Neuronal stem cell (in vitro differentiated cells): ENCODE data around the gene BPIFB1.

ENCODE experiments used
- DNase-seq: peaks from one replicate; pipeline ENCODE4 v3.0.0-alpha.2; 2013; ENCODE audit warnings: low spot score
- H2AFZ ChIP-seq: one replicate; pipeline ENCODE4 v1.6.1; 2013; ENCODE audit warnings: mild to moderate bottlenecking, low read length, inconsistent platforms
- H2AK5ac ChIP-seq: 2 replicates; pipeline ENCODE4 v1.6.1; 2013; ENCODE audit warnings: low read depth, mild to moderate bottlenecking, inconsistent platforms, low read length, moderate library complexity, mixed read lengths
- H2BK120ac ChIP-seq: 2 replicates; pipeline ENCODE4 v1.6.1; 2013; ENCODE audit warnings: low read depth, mild to moderate bottlenecking, inconsistent platforms, low read length, moderate library complexity, mixed read lengths
- H2BK12ac ChIP-seq: one replicate; pipeline ENCODE4 v1.6.1; 2013; ENCODE audit warnings: low read length, inconsistent platforms
- H2BK15ac ChIP-seq: 2 replicates; pipeline ENCODE4 v1.6.1; 2013; ENCODE audit warnings: mild to moderate bottlenecking, low read length, inconsistent platforms, mixed read lengths
- H2BK5ac ChIP-seq: one replicate; pipeline ENCODE4 v1.6.1; 2013; ENCODE audit warnings: inconsistent platforms, mild to moderate bottlenecking, low read length, moderate library complexity
- H3K14ac ChIP-seq: one replicate; pipeline ENCODE4 v1.6.1; 2013; ENCODE audit warnings: low read length, inconsistent platforms
- H3K18ac ChIP-seq: 2 replicates; pipeline ENCODE4 v1.6.1; 2013; ENCODE audit warnings: low read length, inconsistent platforms
- H3K23ac ChIP-seq: 2 replicates; pipeline ENCODE4 v1.6.1; 2013; ENCODE audit warnings: low read depth, mild to moderate bottlenecking, mixed read lengths, low read length, inconsistent platforms; ENCODE audit not compliant: poor library complexity
- H3K27ac ChIP-seq: replicated peaks from 3 replicates; pipeline ENCODE4 v1.5.1; 2013; ENCODE audit warnings: low read length, inconsistent platforms
- H3K27me3 ChIP-seq, 3 experiments: 2 replicates each; pipeline ENCODE4 v1.6.1; 2013; ENCODE audit warnings: low read length in 3 of 3, mild to moderate bottlenecking in 2 of 3, inconsistent platforms in 1 of 3, low read depth in 1 of 3, mixed read lengths in 1 of 3, moderate library complexity in 1 of 3; ENCODE audit not compliant: control insufficient read depth in 3 of 3, insufficient read depth in 3 of 3
- H3K36me3 ChIP-seq, 2 donors: replicated peaks in 1 of 2; 2 replicates each; pipeline ENCODE4 v1.6.1; 2013; ENCODE audit warnings: low read length in 2 of 2; ENCODE audit not compliant: control insufficient read depth in 2 of 2, insufficient read depth in 2 of 2
- H3K4ac ChIP-seq: 2 replicates; pipeline ENCODE4 v1.6.1; 2013; ENCODE audit warnings: inconsistent platforms, mild to moderate bottlenecking, low read length, moderate library complexity
- H3K4me1 ChIP-seq, 2 donors: 1 replicate in 1 of 2; 2 replicates in 1 of 2; pipeline ENCODE4 v1.6.1; 2013; ENCODE audit warnings: low read length in 2 of 2, low read depth in 1 of 2; ENCODE audit not compliant: control insufficient read depth in 2 of 2, insufficient read depth in 1 of 2
- H3K4me2 ChIP-seq: one replicate; pipeline ENCODE4 v1.6.1; 2013; ENCODE audit warnings: mild to moderate bottlenecking, low read length, inconsistent platforms; ENCODE audit not compliant: insufficient read depth, poor library complexity, severe bottlenecking
- H3K4me3 ChIP-seq, 2 donors: 2 replicates each; pipeline ENCODE4 v1.5.1; 2013; ENCODE audit warnings: low read length in 2 of 2, mild to moderate bottlenecking in 2 of 2, inconsistent platforms in 1 of 2, moderate library complexity in 1 of 2
- H3K79me1 ChIP-seq: one replicate; pipeline ENCODE4 v1.6.1; 2013; ENCODE audit warnings: low read depth, mild to moderate bottlenecking, inconsistent platforms, low read length, moderate library complexity
- H3K9ac ChIP-seq: one replicate; pipeline ENCODE4 v1.6.1; 2013; ENCODE audit warnings: mild to moderate bottlenecking, low read depth, low read length, inconsistent platforms; ENCODE audit not compliant: poor library complexity
- H3K9me3 ChIP-seq, 2 donors: replicated peaks in 1 of 2; 2 replicates each; pipeline versions ENCODE3 to v1.6.1; 2013; ENCODE audit warnings: low read length in 2 of 2, mild to moderate bottlenecking in 2 of 2, inconsistent platforms in 1 of 2, low read depth in 1 of 2, mixed read lengths in 1 of 2, moderate library complexity in 1 of 2; ENCODE audit not compliant: control insufficient read depth in 2 of 2, insufficient read depth in 1 of 2
- H4K8ac ChIP-seq: one replicate; pipeline ENCODE4 v1.6.1; 2013; ENCODE audit warnings: low read depth, mild to moderate bottlenecking, inconsistent platforms, low read length, moderate library complexity
- H4K91ac ChIP-seq: one replicate; pipeline ENCODE4 v1.6.1; 2013; ENCODE audit warnings: low read length, low read depth, mild to moderate bottlenecking, inconsistent platforms; ENCODE audit not compliant: poor library complexity
- WGBS, 2 donors: extraction: QIAGEN DNeasy Blood & Tissue Kit; methylation state at CpG; one replicate each; pipeline ENCODE4 v1.1.7; 2013; ENCODE audit warnings: missing lambda C conversion rate in 2 of 2, mixed read lengths in 1 of 2; ENCODE audit not compliant: insufficient read length in 2 of 2, insufficient replicate concordance in 1 of 2; ENCODE audit errors: extremely low coverage in 2 of 2; 5-methylcytosine and 5-hydroxymethylcytosine counted together

BPIFB1 gene

GRCh38 chr20:33242319-33243100 lies 40.5 kb upstream of the BPIFB1 start:
- DNase-seq = no peak
- H2BK12ac ChIP-seq = no peak overlapping the region
- no peak overlapping the region for H2AFZ ChIP-seq
- H3K23ac ChIP-seq = no peak overlapping the region
- no peaks in the 10 kb centered on the region for H3K27me3 ChIP-seq
- no peak overlapping the region for H3K4ac ChIP-seq
- no peak overlapping the region for H3K4me2 ChIP-seq
- no peak overlapping the region for H4K91ac ChIP-seq
- H2BK5ac ChIP-seq = no peak overlapping the region
- no peaks in the 10 kb centered on the region for H3K36me3 ChIP-seq
- no peak overlapping the region for H3K18ac ChIP-seq
- no CpG with 5 or more reads among the region's 7 CpGs for WGBS, 2 donors
- no peaks in the 10 kb centered on the region for H3K4me1 ChIP-seq
- peak overlapping the region; percentile 32 for H3K9ac ChIP-seq
- H2AK5ac ChIP-seq = no peak overlapping the region
- H3K27ac ChIP-seq = no peak overlapping the region
- H3K4me3 ChIP-seq = no peak overlapping the region
- no peaks in the 10 kb centered on the region for H3K9me3 ChIP-seq
- H2BK120ac ChIP-seq = no peak overlapping the region
- no peaks in the 10 kb centered on the region for H3K79me1 ChIP-seq
- no peak overlapping the region for H3K14ac ChIP-seq
- H4K8ac ChIP-seq = no peak overlapping the region
- no peak overlapping the region for H2BK15ac ChIP-seq

- H3K9me3 ChIP-seq = no peaks in the 10 kb centered on the region
These were observed 36.9 kb upstream of the BPIFB1 start for GRCh38 chr20:33246077-33246476.

GRCh38 chr20:33249456-33249855 lies 33.6 kb upstream of the BPIFB1 start:
- Histone ChIP-seq H3K27ac (no peak overlapping the region), H4K8ac (no peak overlapping the region), H2BK15ac (no peak overlapping the region), H2BK120ac (no peak overlapping the region), H3K27me3 (no peaks in the 10 kb centered on the region), H3K9ac (no peak overlapping the region), H2BK12ac (no peak overlapping the region), H3K23ac (no peak overlapping the region), H3K4me2 (no peak overlapping the region), H3K14ac (no peak overlapping the region), H3K4ac (no peak overlapping the region), H2AFZ (no peak overlapping the region), H3K4me3 (no peak overlapping the region), H2AK5ac (no peak overlapping the region), H3K9me3 (no peaks in the 10 kb centered on the region), H3K79me1 (no peaks in the 10 kb centered on the region), H3K36me3 (no peaks in the 10 kb centered on the region), H3K18ac (no peak overlapping the region), H3K4me1 (no peaks in the 10 kb centered on the region), H4K91ac (no peak overlapping the region), H2BK5ac (no peak overlapping the region)
- no CpG with 5 or more reads among the region's 1 CpG for WGBS, 2 donors
- no peak for DNase-seq

More at GRCh38 chr20:33246077-33246476, 36.9 kb upstream of the BPIFB1 start:
- Histone ChIP-seq H2BK5ac (no peak overlapping the region), H3K79me1 (no peaks in the 10 kb centered on the region), H2BK120ac (no peak overlapping the region), H3K4ac (no peak overlapping the region), H2AFZ (no peak overlapping the region), H3K27ac (no peak overlapping the region), H3K4me1 (no peaks in the 10 kb centered on the region), H2AK5ac (no peak overlapping the region), H3K4me2 (no peak overlapping the region), H2BK12ac (no peak overlapping the region), H3K14ac (no peak overlapping the region), H3K18ac (no peak overlapping the region), H4K91ac (no peak overlapping the region), H3K36me3 (no peaks in the 10 kb centered on the region), H3K27me3 (no peaks in the 10 kb centered on the region), H3K4me3 (no peak overlapping the region), H2BK15ac (no peak overlapping the region), H3K9ac (no peak overlapping the region), H4K8ac (no peak overlapping the region), H3K23ac (no peak overlapping the region)
- DNase-seq = no peak
- WGBS, 2 donors = no CpG with 5 or more reads among the region's 3 CpGs

GRCh38 chr20:33250666-33251065 lies 32.3 kb upstream of the BPIFB1 start:
- no CpG with 5 or more reads among the region's 2 CpGs for WGBS, 2 donors
- H2BK5ac ChIP-seq = no peak overlapping the region
- no peak overlapping the region for H2BK15ac ChIP-seq
- H3K27me3 ChIP-seq = no peaks in the 10 kb centered on the region
- no peak overlapping the region for H2BK120ac ChIP-seq
- H3K79me1 ChIP-seq = no peaks in the 10 kb centered on the region
- no peak overlapping the region for H2AFZ ChIP-seq
- no peak overlapping the region for H3K4me3 ChIP-seq
- no peak overlapping the region for H4K8ac ChIP-seq
- no peak overlapping the region for H3K9ac ChIP-seq
- H4K91ac ChIP-seq = no peak overlapping the region
- no peak overlapping the region for H3K27ac ChIP-seq
- H3K4me1 ChIP-seq = no peaks in the 10 kb centered on the region
- no peaks in the 10 kb centered on the region for H3K36me3 ChIP-seq
- DNase-seq = no peak
- H3K23ac ChIP-seq = no peak overlapping the region
- no peak overlapping the region for H3K4ac ChIP-seq
- H2BK12ac ChIP-seq = no peak overlapping the region
- H2AK5ac ChIP-seq = no peak overlapping the region
- H3K9me3 ChIP-seq = no peaks in the 10 kb centered on the region
- no peak overlapping the region for H3K18ac ChIP-seq
- no peak overlapping the region for H3K14ac ChIP-seq
- H3K4me2 ChIP-seq = no peak overlapping the region
